GM21717 (cell line): ENCODE data around the gene EVL.
"Not testable (repeated sequence)": the region's sequence is repeated elsewhere in the genome, so short reads cannot be mapped to it uniquely, and the experiment has no call there.

Source experiments
- ATAC-seq: cut with Tn5 transposase; IDR thresholded peaks from one replicate; pipeline ENCODE4 v1.9.1; 2021; ENCODE audit warnings: mild to moderate bottlenecking, moderate library complexity; ENCODE audit not compliant: unreplicated experiment

Gene EVL

GRCh38 chr14:100064335-100065092 is 708 bp upstream of the EVL start:
- ATAC-seq: not testable (repeated sequence)

GRCh38 chr14:100065942-100066574 is 836 bp downstream of the EVL start:
- peak; percentile 31 for ATAC-seq

- ATAC-seq: no peak
Measured at GRCh38 chr14:100066962-100067361, 1.7 kb downstream of the EVL start.

GRCh38 chr14:100067481-100067880 is 2.3 kb downstream of the EVL start:
- no peak for ATAC-seq

GRCh38 chr14:100067971-100068959 is 3.0 kb downstream of the EVL start:
- peak; percentile 38 for ATAC-seq

GRCh38 chr14:100069161-100069800 is 4.1 kb downstream of the EVL start:
- ATAC-seq: no peak

GRCh38 chr14:100070310-100070709 is 5.1 kb downstream of the EVL start:
- ATAC-seq: no peak

GRCh38 chr14:100071545-100071944 is 6.3 kb downstream of the EVL start:
- no peak for ATAC-seq

- ATAC-seq: peak; percentile 28
Measured at GRCh38 chr14:100072783-100073346, 7.6 kb downstream of the EVL start.

- ATAC-seq: no peak
Measured at GRCh38 chr14:100073576-100074430, 8.6 kb downstream of the EVL start.

- ATAC-seq: no peak
Measured at GRCh38 chr14:100074431-100075100, 9.3 kb downstream of the EVL start.

GRCh38 chr14:100075681-100076080 is 10.5 kb downstream of the EVL start:
- ATAC-seq: no peak

- ATAC-seq: no peak
Measured at GRCh38 chr14:100076133-100076532, 10.9 kb downstream of the EVL start.

GRCh38 chr14:100076606-100077005 is 11.4 kb downstream of the EVL start:
- ATAC-seq: no peak

GRCh38 chr14:100077441-100077840 is 12.2 kb downstream of the EVL start:
- ATAC-seq: no peak

- no peak for ATAC-seq
Measured at GRCh38 chr14:100078216-100078803, 13.1 kb downstream of the EVL start.

GRCh38 chr14:100078997-100079725 is 13.9 kb downstream of the EVL start:
- ATAC-seq: no peak

- no peak for ATAC-seq
Measured at GRCh38 chr14:100079726-100080005, 14.4 kb downstream of the EVL start.
